ENCODE measurements around the gene VPS13D. TPM values are rescaled to one million over a fixed set of nuclear protein-coding genes. Genes with fewer than 3 reads are reported as not detected.

Gene VPS13D
- total and polyA plus RNA-seq, 2 of the 4 experiments (the other 2 are of a cell fraction) = 9.0 to 16.3 TPM

DNA sequence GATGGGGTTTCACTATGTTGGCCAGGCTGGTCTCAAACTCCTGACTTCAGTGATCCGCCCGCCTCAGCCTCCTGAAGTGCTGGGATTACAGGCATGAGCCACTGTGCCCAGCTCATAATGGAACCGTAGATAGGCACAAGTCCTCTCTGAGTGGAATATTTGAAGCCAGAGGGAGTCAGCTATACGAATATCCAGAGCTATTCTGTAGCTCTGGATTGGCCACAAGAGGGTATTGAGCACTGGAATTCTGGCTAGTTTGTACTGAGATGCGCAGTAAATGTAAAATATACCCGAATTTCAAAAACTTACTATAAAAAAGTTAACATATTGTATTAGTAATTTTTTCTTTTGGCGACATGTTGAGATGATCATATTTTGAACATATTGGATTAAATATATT is 851 bp upstream of the VPS13D start:
- Histone ChIP-seq H3K9ac (ENCODE audit: low read depth, low read length) (no peak overlapping the region), H2BK120ac (ENCODE audit: low read depth, low read length) (no peak overlapping the region), H2BK5ac (ENCODE audit: low read depth, low read length, poor library complexity, severe bottlenecking) (no peak overlapping the region), H3K18ac (ENCODE audit: low read depth, low read length) (no peak overlapping the region), H3K36me3 (ENCODE audit: control insufficient read depth, insufficient read depth, low read length) (no peaks in the 10 kb centered on the region), H2AK5ac (ENCODE audit: low read depth, low read length) (no peak overlapping the region), H2AK9ac (replicated peaks; ENCODE audit: low read depth, low read length, poor library complexity) (no peak overlapping the region), H3K4me1 (ENCODE audit: control insufficient read depth, insufficient read depth, low read length) (peaks cover 3% of the 10 kb centered on the region), H2AFZ (replicated peaks; ENCODE audit: low read length, poor library complexity) (no peak overlapping the region), H4K20me1 (ENCODE audit: insufficient read depth, low read length) (peaks cover 20% of the 10 kb centered on the region; the same call in 1 of the 2 replicates), H3K9me3 (ENCODE audit: control insufficient read depth, insufficient read depth, low read length) (no peaks in the 10 kb centered on the region), H3K14ac (replicated peaks; ENCODE audit: low read depth, low read length) (no peak overlapping the region), H4K5ac (ENCODE audit: low read depth, low read length) (no peak overlapping the region), H3K4me2 (ENCODE audit: low read depth, low read length) (no peak overlapping the region), H2BK15ac (ENCODE audit: low read depth, low read length) (no peak overlapping the region), H3K79me1 (ENCODE audit: low read depth in 1 of 2, low read length in 2 of 2) (peaks cover 4 to 28% of the 10 kb centered on the region in 2 experiments; a peak in 3 of 4 replicates), H4K8ac (ENCODE audit: low read depth in 2 of 2, low read length in 2 of 2) (no peak overlapping the region), H3K23ac (ENCODE audit: low read depth, low read length) (no peak overlapping the region), H2BK20ac (ENCODE audit: low read depth, low read length) (no peak overlapping the region), H3K27me3 (ENCODE audit: control insufficient read depth, insufficient read depth, low read length) (no peaks in the 10 kb centered on the region; the same call in 1 of the 2 replicates), H3K56ac (ENCODE audit: extremely low read depth, insufficient read depth, low read length) (no peak overlapping the region), H4K91ac (ENCODE audit: insufficient read depth, low read depth, low read length) (no peak overlapping the region), H3K27ac (ENCODE audit: insufficient read depth, low read length) (no peak overlapping the region), H3K9me1 (ENCODE audit: insufficient read depth, low read length) (peaks cover 4% of the 10 kb centered on the region; the same call in 1 of the 2 replicates), H3K4me3 (ENCODE audit: insufficient read depth, low read depth, low read length) (no peak overlapping the region), H3K4ac (ENCODE audit: low read depth, low read length) (no peak overlapping the region)
- no TSS peak for BruUV-seq (replicated peaks)
- intact Hi-C loops (cut with micrococcal nuclease) = no loop called here
- ChIA-PET CTCF (interaction anchor here (0.7 to 1.0 kb wide), 2 partner anchors 10 to 104 kb away, joined by 4 to 7 read pairs; no protein-coding TSS in a partner anchor), POLR2A (ENCODE audit: unreplicated experiment) (no interaction called here)
- DNase-seq (no peak), ATAC-seq (ENCODE audit: low read depth) (no peak)
- TF ChIP-seq SMC3 (IDR thresholded peaks at IDR 0.05; ENCODE audit: low read depth, low read length) = no peak
- TF ChIP-seq, protein P1, sequence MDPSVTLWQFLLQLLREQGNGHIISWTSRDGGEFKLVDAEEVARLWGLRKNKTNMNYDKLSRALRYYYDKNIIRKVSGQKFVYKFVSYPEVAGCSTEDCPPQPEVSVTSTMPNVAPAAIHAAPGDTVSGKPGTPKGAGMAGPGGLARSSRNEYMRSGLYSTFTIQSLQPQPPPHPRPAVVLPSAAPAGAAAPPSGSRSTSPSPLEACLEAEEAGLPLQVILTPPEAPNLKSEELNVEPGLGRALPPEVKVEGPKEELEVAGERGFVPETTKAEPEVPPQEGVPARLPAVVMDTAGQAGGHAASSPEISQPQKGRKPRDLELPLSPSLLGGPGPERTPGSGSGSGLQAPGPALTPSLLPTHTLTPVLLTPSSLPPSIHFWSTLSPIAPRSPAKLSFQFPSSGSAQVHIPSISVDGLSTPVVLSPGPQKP (IDR thresholded peaks at IDR 0.05; ENCODE audit: borderline replicate concordance, low read depth, low read length) = no peak
- TF ChIP-seq RAD21 (IDR thresholded peaks at IDR 0.05; ENCODE audit: low read length) = no peak
- TF ChIP-seq MXI1 (IDR thresholded peaks at IDR 0.05; ENCODE audit: borderline replicate concordance, low read depth, low read length) = no peak
- TF ChIP-seq RFX5 (IDR thresholded peaks at IDR 0.05; ENCODE audit: low read depth, low read length) = no peak
- no peak for TF ChIP-seq CEBPB (IDR thresholded peaks at IDR 0.05; ENCODE audit: low read depth, low read length)
- TF ChIP-seq MAFK (IDR thresholded peaks at IDR 0.05; ENCODE audit: low read depth, low read length) = no peak
- no peak for TF ChIP-seq USF2 (IDR thresholded peaks at IDR 0.05; ENCODE audit: low read depth, low read length)
- TF ChIP-seq RCOR1 (IDR thresholded peaks at IDR 0.05; ENCODE audit: insufficient replicate concordance, low read length) = no peak
- TF ChIP-seq CTCF (conservative IDR thresholded peaks at IDR 0.05; ENCODE audit: low read depth, low read length) = no peak
- no peak for TF ChIP-seq NFE2L2 (IDR thresholded peaks at IDR 0.05; ENCODE audit: low read depth, low read length)
- no peak for TF ChIP-seq MAZ (IDR thresholded peaks at IDR 0.05; ENCODE audit: borderline replicate concordance, low read depth, low read length)
- no peak for TF ChIP-seq POLR2A (IDR thresholded peaks at IDR 0.05; ENCODE audit: low read depth, low read length)
- no peak for TF ChIP-seq CHD1 (IDR thresholded peaks at IDR 0.05; ENCODE audit: low read depth, low read length)
- in situ Hi-C loops (cut with MboI; ENCODE audit: low sequenced_read_pairs) = no loop called here
- dilution Hi-C loops (cut with HindIII; ENCODE audit: low sequenced_read_pairs, unreplicated experiment) = no loop called here
- WGBS, 2 experiments (ENCODE audit: extremely low coverage in 2 of 2, insufficient read length in 1 of 2) = no CpG with 5 or more reads among the region's 7 CpGs
